Vagina (tissue), 2 donors: ENCODE data around the gene CAV1. TPM values are rescaled to one million over a fixed set of nuclear protein-coding genes. Genes with fewer than 3 reads are reported as not detected.

Source experiments
- DNase-seq, 2 donors: peaks; one replicate each; pipeline ENCODE4 v3.0.0-alpha.2; 2017; ENCODE audit errors: extremely low spot score in 2 of 2
- H3K27ac ChIP-seq: fragments of 200-600 bp; sonication (generic); one replicate; pipeline ENCODE4 v1.5.1; 2019
- H3K27me3 ChIP-seq: fragments of 200-600 bp; sonication (generic); one replicate; pipeline ENCODE4 v1.5.1; 2019
- H3K36me3 ChIP-seq, 2 donors: fragments of 200-600 bp; sonication (generic); one replicate each; pipeline ENCODE4 v1.5.1; 2017 to 2019
- H3K4me1 ChIP-seq: fragments of 200-600 bp; sonication (generic); one replicate; pipeline ENCODE4 v1.5.1; 2019
- H3K4me3 ChIP-seq, 2 donors: fragments of 200-600 bp; sonication (generic); 1 replicate in 1 of 2; 2 replicates in 1 of 2; pipeline ENCODE4 v1.5.1; 2016 to 2019
- H3K9me3 ChIP-seq: fragments of 200-600 bp; sonication (generic); one replicate; pipeline ENCODE4 v1.5.1; 2019
- POLR2A ChIP-seq, 2 donors: fragments of 450-650 bp; IDR thresholded peaks; one replicate each; pipeline ENCODE4 v1.6.1; 2017; ENCODE audit warnings: antibody characterized with exemption in 2 of 2, mild to moderate bottlenecking in 2 of 2, moderate library complexity in 2 of 2
- POLR2AphosphoS5 ChIP-seq, 2 donors: sonication (generic); formaldehyde crosslinking; IDR thresholded peaks; one replicate each; pipeline ENCODE4 v1.9.0; 2017; ENCODE audit warnings: antibody characterized with exemption in 2 of 2, mild to moderate bottlenecking in 2 of 2, low read depth in 1 of 2; ENCODE audit not compliant: insufficient read depth in 1 of 2
- intact Hi-C: fragments of 100-400 bp; cut with DNase I; formaldehyde crosslinking; loops from one replicate; pipeline ENCODE4 v1.15.1; 2023
- total RNA-seq: library from RNA; depleted of rRNA; stranded (reverse); fragments of >200 nt; gene quantifications from one replicate; pipeline ENCODE4 v1.2.3, GENCODE V29; 2016
- TF ChIP-seq, protein P1 (sequence below), 3 experiments: fragments of 450-650 bp in 2 of 3; fragments of 200-600 bp in 1 of 3; sonication (generic) in 1 of 3; IDR thresholded peaks; one replicate each; pipeline ENCODE4 v1.5.1; 2017 to 2019; ENCODE audit warnings: antibody characterized with exemption in 3 of 3, mild to moderate bottlenecking in 2 of 3, moderate library complexity in 2 of 3

CAV1 gene
- total RNA-seq, 1 donor from 2014 or later: 162 TPM

DNA sequence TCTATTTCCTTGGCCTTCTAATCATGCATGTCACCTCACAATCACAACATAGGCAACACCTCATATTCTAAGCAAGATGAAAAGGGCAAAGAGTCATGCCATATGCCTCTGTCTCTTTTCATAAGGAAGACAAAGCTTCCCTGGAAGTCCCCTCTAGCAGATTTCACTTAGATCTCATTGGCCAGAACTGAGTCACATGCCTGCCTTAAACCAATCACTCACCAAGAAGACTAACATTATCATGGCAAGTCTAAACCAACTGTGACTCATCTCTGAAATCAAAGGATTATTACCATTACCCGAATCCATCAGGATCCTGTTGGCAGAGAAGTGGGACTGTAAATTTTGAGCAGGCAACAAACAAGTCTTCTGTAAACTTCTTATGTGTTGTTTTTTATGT lies 27.8 kb downstream of the CAV1 start:
- no peak for DNase-seq
- peaks cover 68% of the 10 kb centered on the region for H3K4me1 ChIP-seq
- TF ChIP-seq POLR2A (IDR thresholded peaks at IDR 0.05): no peak
- TF ChIP-seq POLR2AphosphoS5 (IDR thresholded peaks at IDR 0.05; ENCODE audit: insufficient read depth in 1 of 2, low read depth in 1 of 2): no peak
- TF ChIP-seq, protein P1, sequence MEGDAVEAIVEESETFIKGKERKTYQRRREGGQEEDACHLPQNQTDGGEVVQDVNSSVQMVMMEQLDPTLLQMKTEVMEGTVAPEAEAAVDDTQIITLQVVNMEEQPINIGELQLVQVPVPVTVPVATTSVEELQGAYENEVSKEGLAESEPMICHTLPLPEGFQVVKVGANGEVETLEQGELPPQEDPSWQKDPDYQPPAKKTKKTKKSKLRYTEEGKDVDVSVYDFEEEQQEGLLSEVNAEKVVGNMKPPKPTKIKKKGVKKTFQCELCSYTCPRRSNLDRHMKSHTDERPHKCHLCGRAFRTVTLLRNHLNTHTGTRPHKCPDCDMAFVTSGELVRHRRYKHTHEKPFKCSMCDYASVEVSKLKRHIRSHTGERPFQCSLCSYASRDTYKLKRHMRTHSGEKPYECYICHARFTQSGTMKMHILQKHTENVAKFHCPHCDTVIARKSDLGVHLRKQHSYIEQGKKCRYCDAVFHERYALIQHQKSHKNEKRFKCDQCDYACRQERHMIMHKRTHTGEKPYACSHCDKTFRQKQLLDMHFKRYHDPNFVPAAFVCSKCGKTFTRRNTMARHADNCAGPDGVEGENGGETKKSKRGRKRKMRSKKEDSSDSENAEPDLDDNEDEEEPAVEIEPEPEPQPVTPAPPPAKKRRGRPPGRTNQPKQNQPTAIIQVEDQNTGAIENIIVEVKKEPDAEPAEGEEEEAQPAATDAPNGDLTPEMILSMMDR (IDR thresholded peaks at IDR 0.05): no peak
- H3K27ac ChIP-seq: no peak overlapping the region
- no peaks in the 10 kb centered on the region for H3K27me3 ChIP-seq
- H3K36me3 ChIP-seq: peaks cover 0 to 13% of the 10 kb centered on the region in 2 donors
- no peak overlapping the region for H3K4me3 ChIP-seq
- intact Hi-C loops: no loop called here
- no peaks in the 10 kb centered on the region for H3K9me3 ChIP-seq

DNA sequence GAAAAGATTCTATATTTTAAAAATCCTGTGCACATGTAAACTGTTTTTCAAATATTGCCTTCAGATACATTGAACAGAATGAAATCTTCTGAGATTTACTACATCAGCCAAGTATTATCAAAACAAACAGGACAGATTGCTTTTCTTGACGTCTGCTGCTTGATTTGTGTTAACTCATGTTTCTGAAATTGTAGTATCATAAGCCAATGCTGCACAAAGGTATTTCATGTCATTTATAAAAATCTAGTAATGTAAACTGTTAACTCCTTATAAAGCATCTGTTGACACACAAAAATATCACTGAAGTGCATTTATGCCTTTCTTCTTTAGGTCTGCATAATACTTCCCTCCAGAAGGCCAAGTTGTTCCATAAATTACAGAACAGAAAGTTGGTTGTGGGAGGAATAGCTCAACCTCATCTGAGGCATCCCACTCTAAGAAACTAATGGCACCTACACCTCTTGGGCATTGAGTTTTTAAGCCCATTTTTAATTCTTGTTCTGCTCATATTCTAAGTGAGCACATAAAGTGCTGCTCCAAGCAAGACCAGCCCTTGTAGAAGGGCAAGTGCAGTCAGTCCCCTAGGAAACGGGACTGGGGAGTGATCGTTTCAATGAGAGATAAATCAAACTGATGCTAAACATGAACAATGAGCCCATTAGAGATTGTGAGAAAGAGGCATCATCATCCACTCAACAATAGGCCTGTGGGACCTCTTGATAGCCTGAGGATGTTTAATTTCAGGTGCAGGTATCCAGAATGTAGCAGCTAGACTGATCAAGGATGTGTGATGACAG lies 28.5 kb downstream of the CAV1 start:
- TF ChIP-seq POLR2A (IDR thresholded peaks at IDR 0.05): no peak
- no peak for TF ChIP-seq POLR2AphosphoS5 (IDR thresholded peaks at IDR 0.05; ENCODE audit: insufficient read depth in 1 of 2, low read depth in 1 of 2)
- TF ChIP-seq, protein P1 (IDR thresholded peaks at IDR 0.05): no peak
- no peak overlapping the region for H3K4me3 ChIP-seq
- intact Hi-C loops: no loop called here
- no peak for DNase-seq
- no peaks in the 10 kb centered on the region for H3K9me3 ChIP-seq
- peaks cover 0 to 14% of the 10 kb centered on the region in 2 donors for H3K36me3 ChIP-seq
- H3K27me3 ChIP-seq: no peaks in the 10 kb centered on the region
- no peak overlapping the region for H3K27ac ChIP-seq
- peaks cover 61% of the 10 kb centered on the region for H3K4me1 ChIP-seq

DNA sequence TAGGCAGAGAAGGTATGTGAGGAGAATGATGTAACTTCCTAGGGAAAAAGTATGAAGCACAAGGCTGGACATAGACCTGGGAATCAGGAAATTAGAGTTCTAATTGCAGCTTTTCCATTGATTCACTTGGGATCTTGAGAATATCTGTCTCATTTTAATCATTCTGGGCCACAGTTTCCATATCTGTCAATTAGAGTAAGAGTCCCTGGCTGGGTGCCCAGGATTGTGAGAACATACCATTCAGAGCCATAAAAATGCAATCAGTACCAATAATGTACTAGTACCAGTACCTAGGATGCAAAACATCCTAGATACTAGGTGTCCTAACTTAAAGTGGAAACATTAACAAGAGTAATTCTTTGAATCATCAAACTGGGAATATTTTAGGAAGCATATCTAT lies 29.6 kb downstream of the CAV1 start:
- Histone ChIP-seq H3K27me3 (no peaks in the 10 kb centered on the region), H3K4me3 (no peak overlapping the region), H3K4me1 (peaks cover 54% of the 10 kb centered on the region), H3K36me3 (peaks cover 0 to 20% of the 10 kb centered on the region in 2 donors), H3K27ac (no peak overlapping the region), H3K9me3 (no peaks in the 10 kb centered on the region)
- intact Hi-C loops: no loop called here
- TF ChIP-seq POLR2A (IDR thresholded peaks at IDR 0.05) (no peak), POLR2AphosphoS5 (IDR thresholded peaks at IDR 0.05; ENCODE audit: insufficient read depth in 1 of 2, low read depth in 1 of 2) (no peak)
- TF ChIP-seq, protein P1 (IDR thresholded peaks at IDR 0.05): no peak
- no peak for DNase-seq

DNA sequence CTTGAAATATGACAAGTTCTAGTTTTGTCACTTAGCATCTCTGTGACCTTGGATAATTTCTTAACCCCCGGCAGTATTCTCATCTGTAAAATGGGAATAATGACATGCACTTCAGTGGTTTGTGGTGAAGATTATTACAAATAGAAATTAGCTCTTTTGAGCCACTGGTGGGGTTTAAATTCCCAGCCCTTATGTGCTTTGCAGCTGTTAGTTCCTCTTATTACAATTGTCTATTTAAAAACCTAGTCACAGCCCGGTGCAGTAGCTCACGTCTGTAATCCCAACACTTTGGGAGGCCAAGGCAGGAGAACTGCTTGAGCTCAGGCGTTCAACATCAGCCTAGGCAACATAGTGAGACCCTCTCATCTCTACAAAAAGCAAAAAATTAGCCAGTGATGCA lies 30.1 kb downstream of the CAV1 start:
- intact Hi-C loops: no loop called here
- Histone ChIP-seq H3K27ac (no peak overlapping the region), H3K4me1 (peaks cover 52% of the 10 kb centered on the region), H3K4me3 (no peak overlapping the region), H3K36me3 (peaks cover 0 to 25% of the 10 kb centered on the region in 2 donors), H3K9me3 (no peaks in the 10 kb centered on the region), H3K27me3 (no peaks in the 10 kb centered on the region)
- no peak for DNase-seq
- TF ChIP-seq POLR2AphosphoS5 (IDR thresholded peaks at IDR 0.05; ENCODE audit: insufficient read depth in 1 of 2, low read depth in 1 of 2): no peak
- TF ChIP-seq, protein P1 (IDR thresholded peaks at IDR 0.05): no peak
- no peak for TF ChIP-seq POLR2A (IDR thresholded peaks at IDR 0.05)

DNA sequence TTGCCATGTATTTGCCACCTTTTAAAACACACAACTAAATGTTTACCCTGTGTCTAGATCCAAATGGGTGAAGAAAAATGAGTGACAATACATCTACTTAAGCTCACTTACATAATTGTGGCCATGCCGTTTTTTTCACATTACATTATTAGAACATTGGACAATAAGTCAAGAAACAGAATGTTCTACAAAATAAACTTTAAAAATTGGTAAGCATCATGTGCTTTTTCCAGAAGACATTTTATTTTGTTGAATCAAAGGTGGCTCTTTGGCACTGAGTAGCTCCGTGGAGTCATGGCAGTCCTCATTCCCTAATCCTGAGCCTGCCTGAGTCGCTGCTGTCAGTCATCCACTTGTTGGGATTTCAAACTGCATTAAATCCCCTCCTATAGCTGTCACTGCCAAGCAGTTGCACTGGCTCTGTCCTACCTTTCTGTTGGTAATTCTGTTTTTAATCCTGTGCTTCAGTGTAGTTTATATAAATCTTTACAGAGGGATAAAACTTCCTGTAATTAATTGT lies 32.3 kb downstream of the CAV1 start:
- Histone ChIP-seq H3K4me3 (no peak overlapping the region), H3K9me3 (no peaks in the 10 kb centered on the region), H3K36me3 (peaks cover 0 to 30% of the 10 kb centered on the region in 2 donors), H3K4me1 (peaks cover 30% of the 10 kb centered on the region), H3K27me3 (no peaks in the 10 kb centered on the region), H3K27ac (peak overlapping the region; percentile 29)
- TF ChIP-seq, protein P1 (IDR thresholded peaks at IDR 0.05): no peak
- TF ChIP-seq POLR2A (IDR thresholded peaks at IDR 0.05): no peak
- no peak for TF ChIP-seq POLR2AphosphoS5 (IDR thresholded peaks at IDR 0.05; ENCODE audit: insufficient read depth in 1 of 2, low read depth in 1 of 2)
- no peak for DNase-seq
- intact Hi-C loops: no loop called here
